Measurements from ENCODE around the gene PNPLA6.
"Not testable (repeated sequence)": the region's sequence is repeated elsewhere in the genome, so short reads cannot be mapped to it uniquely, and the experiment has no call there.

PNPLA6 gene

GRCh38 chr19:7552781-7553180 is 17.3 kb downstream of the PNPLA6 start:
- no peak for DNase-seq (ENCODE audit: low read depth in 1 of 2, low spot score in 1 of 2)

- no peak for DNase-seq (ENCODE audit: low read depth in 1 of 2, low spot score in 1 of 2)
Measured at GRCh38 chr19:7554565-7554964, 19.0 kb downstream of the PNPLA6 start.

- no peak for DNase-seq (ENCODE audit: low read depth in 1 of 2, low spot score in 1 of 2)
Measured at GRCh38 chr19:7554990-7555864, 19.7 kb downstream of the PNPLA6 start.

GRCh38 chr19:7556696-7557315 is 21.3 kb downstream of the PNPLA6 start:
- no peak for DNase-seq (ENCODE audit: low read depth in 1 of 2, low spot score in 1 of 2)

- DNase-seq (ENCODE audit: low read depth in 1 of 2, low spot score in 1 of 2), result no peak
Measured at GRCh38 chr19:7558667-7559066, 23.1 kb downstream of the PNPLA6 start.

- DNase-seq (ENCODE audit: low read depth in 1 of 2, low spot score in 1 of 2), result no peak
Measured at GRCh38 chr19:7559102-7559501, 23.6 kb downstream of the PNPLA6 start.

GRCh38 chr19:7560255-7560654 is 24.7 kb downstream of the PNPLA6 start:
- no peak for DNase-seq (ENCODE audit: low read depth in 1 of 2, low spot score in 1 of 2)

DNA sequence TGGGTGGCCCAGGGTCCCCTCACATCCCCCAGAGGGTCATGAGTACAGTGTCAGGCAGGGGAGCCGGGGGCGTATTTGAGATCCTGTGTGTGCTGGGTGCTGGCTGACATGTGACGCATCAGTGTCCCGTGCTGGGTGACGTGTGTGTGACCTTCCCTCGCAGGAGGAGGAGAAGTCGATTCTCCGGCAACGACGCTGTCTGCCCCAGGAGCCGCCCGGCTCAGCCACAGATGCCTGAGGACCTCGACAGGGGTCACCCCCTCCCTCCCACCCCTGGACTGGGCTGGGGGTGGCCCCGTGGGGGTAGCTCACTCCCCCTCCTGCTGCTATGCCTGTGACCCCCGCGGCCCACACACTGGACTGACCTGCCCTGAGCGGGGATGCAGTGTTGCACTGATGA is 25.8 kb downstream of the PNPLA6 start:
- DNase-seq (ENCODE audit: low read depth in 1 of 2, low spot score in 1 of 2), result no peak

DNA sequence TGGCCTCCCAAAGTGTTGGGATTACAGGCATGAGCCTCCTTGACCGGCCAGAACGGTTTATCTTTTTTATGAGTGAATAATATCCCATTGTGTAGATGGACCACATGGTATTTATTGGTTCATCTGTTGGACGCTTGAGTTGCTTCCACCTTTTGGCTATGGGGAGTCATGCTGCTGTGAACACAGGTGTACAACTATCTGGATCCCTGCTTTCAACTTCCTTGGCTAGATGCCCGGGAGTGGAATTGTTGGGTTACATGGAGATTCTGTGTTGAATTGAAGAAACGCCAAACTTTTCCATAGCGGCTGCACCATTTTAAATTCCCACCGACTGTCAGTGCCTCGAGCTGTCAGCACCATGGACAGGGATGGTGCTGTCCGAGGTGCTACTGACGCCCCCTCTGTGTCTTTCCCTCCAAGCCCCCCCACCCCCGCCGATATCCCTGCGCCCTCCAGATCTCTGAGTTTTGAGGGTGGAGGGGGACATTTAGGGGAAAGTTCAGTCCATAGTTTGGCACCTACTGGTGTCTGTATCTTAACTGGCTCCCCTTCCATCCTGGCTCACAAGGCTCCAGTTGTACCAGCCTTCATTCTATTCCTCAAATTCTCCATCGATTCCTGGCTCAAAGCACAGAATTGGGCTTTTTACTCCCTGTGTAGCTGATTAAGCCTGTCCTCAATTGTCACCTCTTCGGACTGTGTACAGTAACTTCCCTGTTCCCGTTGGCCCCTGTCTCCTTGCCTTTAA is 27.3 kb downstream of the PNPLA6 start:
- no peak for DNase-seq (ENCODE audit: low read depth in 1 of 2, low spot score in 1 of 2)

DNA sequence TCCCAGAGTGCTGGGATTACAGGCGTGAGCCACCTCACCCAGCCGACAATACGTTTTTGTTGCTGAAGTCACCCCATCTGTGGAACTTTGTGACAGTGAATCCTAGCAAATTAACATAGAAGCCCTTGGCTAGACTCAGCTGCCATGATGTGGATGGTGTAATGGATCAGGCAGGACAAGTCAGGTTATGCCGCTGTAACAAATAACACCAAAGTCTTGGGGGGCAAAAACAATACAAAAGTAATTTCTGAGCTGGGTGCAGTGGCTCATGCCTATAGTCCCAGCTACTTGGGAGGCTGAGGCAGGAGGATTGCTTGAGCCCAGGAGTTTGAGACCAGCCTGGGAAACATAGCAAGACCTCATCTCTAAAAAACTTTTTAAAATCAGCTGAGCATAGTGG is 29.3 kb downstream of the PNPLA6 start:
- no peak for DNase-seq (ENCODE audit: low read depth in 1 of 2, low spot score in 1 of 2)

DNA sequence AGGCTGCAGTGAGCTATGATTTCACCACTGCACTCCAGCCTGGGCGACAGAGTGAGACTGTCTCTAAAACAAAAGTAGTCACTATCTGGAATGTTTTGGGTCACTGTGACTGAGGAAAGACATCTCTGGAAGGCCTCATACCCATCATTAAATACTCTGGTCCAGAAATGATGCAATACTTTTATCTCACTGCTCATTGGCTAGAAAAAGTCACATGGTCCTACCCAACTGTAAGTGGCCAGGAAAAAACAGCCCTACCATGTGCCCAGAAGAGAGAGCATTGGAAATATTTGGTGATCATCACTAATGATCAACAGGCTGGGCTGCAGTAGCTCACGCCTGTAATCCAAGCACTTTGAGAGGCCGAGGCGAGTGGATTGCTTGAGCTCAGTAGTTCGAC is 29.8 kb downstream of the PNPLA6 start:
- DNase-seq (ENCODE audit: low read depth in 1 of 2, low spot score in 1 of 2), result no peak

GRCh38 chr19:7570761-7571160 is 35.2 kb downstream of the PNPLA6 start:
- DNase-seq (ENCODE audit: low read depth in 1 of 2, low spot score in 1 of 2), result no peak

- DNase-seq (ENCODE audit: low read depth in 1 of 2, low spot score in 1 of 2), result no peak
Measured at GRCh38 chr19:7575434-7576040, 40.0 kb downstream of the PNPLA6 start.

GRCh38 chr19:7577422-7577821 is 41.9 kb downstream of the PNPLA6 start:
- not testable (repeated sequence) for DNase-seq (ENCODE audit: low read depth in 1 of 2, low spot score in 1 of 2)

GRCh38 chr19:7578127-7578526 is 42.6 kb downstream of the PNPLA6 start:
- no peak for DNase-seq (ENCODE audit: low read depth in 1 of 2, low spot score in 1 of 2)

DNA sequence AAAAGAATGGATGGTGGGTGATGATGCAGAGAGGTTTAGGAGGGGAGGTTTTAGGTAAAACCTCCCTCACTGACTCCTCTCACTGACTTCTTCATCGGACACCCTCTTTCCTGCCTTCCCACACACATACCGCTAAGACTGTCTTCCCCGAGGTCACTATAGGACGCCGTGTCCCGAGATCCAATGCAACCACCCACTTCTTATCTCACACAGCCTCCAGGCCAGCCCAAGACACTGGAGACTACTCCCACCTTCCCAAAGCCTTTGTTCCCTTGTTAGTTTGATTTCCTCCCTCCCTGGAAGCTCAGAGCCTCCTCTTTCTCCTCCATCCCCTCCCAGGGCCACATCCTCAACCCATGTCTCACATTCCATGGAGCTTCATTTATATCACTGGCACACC is 43.7 kb downstream of the PNPLA6 start:
- DNase-seq (ENCODE audit: low read depth in 1 of 2, low spot score in 1 of 2), result no peak

DNA sequence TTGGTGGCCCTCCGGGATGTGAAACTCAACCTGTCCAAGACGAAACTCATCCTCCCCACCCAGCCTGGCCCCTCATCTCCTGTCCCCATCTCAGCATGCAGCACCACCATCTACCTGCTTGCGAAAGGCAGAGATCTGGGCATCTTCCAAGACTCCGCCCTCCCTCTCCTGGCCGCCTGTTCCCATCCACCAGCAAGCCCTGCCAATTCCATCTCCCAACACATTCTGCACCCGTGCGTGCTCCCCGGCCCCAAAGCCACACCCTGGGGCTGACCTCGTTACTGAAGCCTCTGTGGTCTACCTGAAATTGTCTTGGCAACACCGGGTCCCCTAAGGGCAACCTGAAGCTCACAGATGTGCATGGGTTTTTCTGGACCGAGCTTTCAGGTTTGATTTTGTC is 46.9 kb downstream of the PNPLA6 start:
- no peak for DNase-seq (ENCODE audit: low read depth in 1 of 2, low spot score in 1 of 2)

- DNase-seq (ENCODE audit: low read depth in 1 of 2, low spot score in 1 of 2), result no peak
Measured at GRCh38 chr19:7589822-7590221, 54.3 kb downstream of the PNPLA6 start.

DNA sequence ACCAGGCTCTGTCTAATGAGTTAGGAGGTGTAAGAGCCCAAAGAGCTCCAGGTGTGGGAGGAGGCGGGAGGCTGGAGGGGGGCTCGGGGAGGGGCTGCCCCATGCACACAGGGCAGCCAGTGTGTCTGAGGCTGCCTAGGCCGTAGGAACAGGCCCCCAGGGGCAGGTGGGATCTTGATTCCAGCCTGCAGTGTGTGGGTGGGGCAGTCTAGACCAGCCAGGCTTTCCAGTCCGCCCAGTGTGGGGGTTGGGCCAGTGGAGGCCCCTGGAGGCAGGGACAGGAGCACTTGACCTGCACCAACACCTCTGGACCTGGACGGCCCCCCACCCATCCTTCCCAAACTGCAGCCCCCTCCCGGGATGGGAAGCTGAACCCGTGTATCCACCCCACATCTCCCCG is 54.7 kb downstream of the PNPLA6 start:
- DNase-seq (ENCODE audit: low read depth in 1 of 2, low spot score in 1 of 2), result no peak

- peak in 1 of 2 donors; percentile 39 for DNase-seq (ENCODE audit: low read depth in 1 of 2, low spot score in 1 of 2)
Measured at GRCh38 chr19:7595466-7596133, 60.1 kb downstream of the PNPLA6 start, which contains the start of gene CAMSAP3. Gene CAMSAP3 (plus strand): TSS chr19:7595863. CDS start chr19:7596003, 140 bp downstream.
